SU-DHL-6 (cell line): ENCODE measurements around the gene SYPL1.

ENCODE experiments used
- H2AFZ ChIP-seq: fragments of 200-600 bp; sonication (generic); 2 replicates; pipeline ENCODE4 v1.6.1; 2014; ENCODE audit warnings: low read depth, mild to moderate bottlenecking, moderate library complexity, mixed read lengths, antibody characterized with exemption, low read length; ENCODE audit not compliant: severe bottlenecking
- H3F3A ChIP-seq: fragments of 200-600 bp; shearing (Covaris generic); 2 replicates; pipeline ENCODE4 v1.6.0; 2016; ENCODE audit warnings: antibody characterized with exemption, mild to moderate bottlenecking; ENCODE audit not compliant: insufficient read depth
- H3K27ac ChIP-seq: fragments of 200-600 bp; sonication (generic); 2 replicates; pipeline ENCODE4 v1.5.1; 2016; ENCODE audit warnings: low read depth, mild to moderate bottlenecking, low read length, moderate library complexity, mixed read lengths
- H3K27me3 ChIP-seq: fragments of 200-600 bp; sonication (generic), shearing (Covaris generic); 2 replicates; pipeline ENCODE4 v1.6.0; 2014; ENCODE audit warnings: mild to moderate bottlenecking, low read length
- H3K36me3 ChIP-seq: fragments of 200-600 bp; sonication (generic); 2 replicates; pipeline ENCODE4 v1.6.1; 2014; ENCODE audit warnings: mild to moderate bottlenecking, low read length, mixed read lengths
- H3K4me2 ChIP-seq: fragments of 300-600, 200-600 bp; shearing (Covaris generic), sonication (generic); 2 replicates; pipeline ENCODE4 v1.6.0; 2014; ENCODE audit warnings: low read length, low read depth, mild to moderate bottlenecking; ENCODE audit not compliant: poor library complexity, severe bottlenecking
- H3K4me3 ChIP-seq: fragments of 200-600 bp; sonication (generic); 2 replicates; pipeline ENCODE4 v1.5.1; 2014; ENCODE audit warnings: antibody characterized with exemption, low read length, mild to moderate bottlenecking, mixed read lengths; ENCODE audit not compliant: insufficient read depth, poor library complexity, severe bottlenecking
- H3K79me2 ChIP-seq: fragments of 200-600 bp; sonication (generic); 2 replicates; pipeline ENCODE4 v1.6.1; 2014; ENCODE audit warnings: mild to moderate bottlenecking, low read length, moderate library complexity; ENCODE audit not compliant: insufficient read depth
- H3K9ac ChIP-seq: fragments of 200-600 bp; sonication (generic); 2 replicates; pipeline ENCODE4 v1.7.0; 2014; ENCODE audit warnings: mild to moderate bottlenecking, low read length
- H3K9me2 ChIP-seq: fragments of 200-600 bp; sonication (generic); replicated peaks from 2 replicates; pipeline ENCODE4 v1.6.1; 2014; ENCODE audit warnings: low read length; ENCODE audit not compliant: insufficient read depth
- H3K9me3 ChIP-seq: fragments of 200-600 bp; sonication (generic); 2 replicates; pipeline ENCODE4 v1.6.1; 2014; ENCODE audit warnings: low read length, mixed read lengths; ENCODE audit not compliant: insufficient read depth
- H4K20me1 ChIP-seq: fragments of 200-600 bp; sonication (generic); 2 replicates; pipeline ENCODE4 v1.6.1; 2014; ENCODE audit warnings: low read depth, mild to moderate bottlenecking, antibody characterized with exemption, low read length, moderate library complexity, mixed read lengths
- EZH2phosphoT487 ChIP-seq: fragments of 200-600 bp; sonication (generic), shearing (Covaris generic); conservative IDR thresholded peaks from 2 replicates; pipeline ENCODE4 v1.6.1; 2018; ENCODE audit warnings: mild to moderate bottlenecking, antibody characterized with exemption, low read length, moderate library complexity, mixed read lengths
- TF ChIP-seq, protein P1 (sequence below): fragments of 200-600 bp; sonication (generic); IDR thresholded peaks from one replicate; pipeline ENCODE4 v1.5.1; 2017; ENCODE audit warnings: antibody characterized with exemption, mild to moderate bottlenecking, low read length, moderate library complexity; ENCODE audit not compliant: insufficient read depth, poor library complexity, severe bottlenecking

SYPL1 gene

DNA sequence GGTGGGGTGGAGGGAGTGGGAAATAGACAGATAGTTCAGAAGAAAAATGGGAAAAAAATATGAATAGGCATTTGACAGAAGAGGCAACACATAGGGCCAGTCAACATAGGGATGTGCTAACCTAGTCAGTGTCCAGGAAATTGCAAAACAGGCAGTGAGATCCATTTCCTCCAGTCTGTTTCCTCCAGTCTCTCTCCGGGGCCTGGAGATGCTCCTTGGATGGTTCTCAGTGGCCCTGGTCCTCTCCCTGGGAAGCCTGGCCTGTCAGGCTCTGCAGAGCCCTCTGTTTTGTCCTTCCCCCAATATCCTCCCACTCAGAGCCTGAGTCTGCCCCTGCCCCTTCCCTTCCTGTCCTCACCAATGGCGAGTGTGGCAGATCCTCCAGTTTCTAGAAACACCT lies 52.6 kb downstream of the SYPL1 start:
- peaks cover 5% of the 10 kb centered on the region; the same call in 1 of the 2 replicates for H3K36me3 ChIP-seq
- no peak overlapping the region for H2AFZ ChIP-seq
- peak overlapping the region; percentile 21 for H3K4me3 ChIP-seq
- no peak for TF ChIP-seq EZH2phosphoT487
- TF ChIP-seq, protein P1, sequence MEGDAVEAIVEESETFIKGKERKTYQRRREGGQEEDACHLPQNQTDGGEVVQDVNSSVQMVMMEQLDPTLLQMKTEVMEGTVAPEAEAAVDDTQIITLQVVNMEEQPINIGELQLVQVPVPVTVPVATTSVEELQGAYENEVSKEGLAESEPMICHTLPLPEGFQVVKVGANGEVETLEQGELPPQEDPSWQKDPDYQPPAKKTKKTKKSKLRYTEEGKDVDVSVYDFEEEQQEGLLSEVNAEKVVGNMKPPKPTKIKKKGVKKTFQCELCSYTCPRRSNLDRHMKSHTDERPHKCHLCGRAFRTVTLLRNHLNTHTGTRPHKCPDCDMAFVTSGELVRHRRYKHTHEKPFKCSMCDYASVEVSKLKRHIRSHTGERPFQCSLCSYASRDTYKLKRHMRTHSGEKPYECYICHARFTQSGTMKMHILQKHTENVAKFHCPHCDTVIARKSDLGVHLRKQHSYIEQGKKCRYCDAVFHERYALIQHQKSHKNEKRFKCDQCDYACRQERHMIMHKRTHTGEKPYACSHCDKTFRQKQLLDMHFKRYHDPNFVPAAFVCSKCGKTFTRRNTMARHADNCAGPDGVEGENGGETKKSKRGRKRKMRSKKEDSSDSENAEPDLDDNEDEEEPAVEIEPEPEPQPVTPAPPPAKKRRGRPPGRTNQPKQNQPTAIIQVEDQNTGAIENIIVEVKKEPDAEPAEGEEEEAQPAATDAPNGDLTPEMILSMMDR = no peak
- peak overlapping the region; percentile 97 for H3K27ac ChIP-seq
- H3K27me3 ChIP-seq = no peaks in the 10 kb centered on the region
- H3K9ac ChIP-seq = peak overlapping the region; percentile 76
- peak overlapping the region; percentile 70 for H3K4me2 ChIP-seq
- peaks cover 32% of the 10 kb centered on the region for H3K79me2 ChIP-seq
- H3F3A ChIP-seq = peaks cover 89% of the 10 kb centered on the region
- H3K9me3 ChIP-seq = 0 out of 2 replicates have a peak, but pooled peaks cover 7% of the 10 kb centered on the region
- H3K9me2 ChIP-seq = no peaks in the 10 kb centered on the region
- H4K20me1 ChIP-seq = no peaks in the 10 kb centered on the region

DNA sequence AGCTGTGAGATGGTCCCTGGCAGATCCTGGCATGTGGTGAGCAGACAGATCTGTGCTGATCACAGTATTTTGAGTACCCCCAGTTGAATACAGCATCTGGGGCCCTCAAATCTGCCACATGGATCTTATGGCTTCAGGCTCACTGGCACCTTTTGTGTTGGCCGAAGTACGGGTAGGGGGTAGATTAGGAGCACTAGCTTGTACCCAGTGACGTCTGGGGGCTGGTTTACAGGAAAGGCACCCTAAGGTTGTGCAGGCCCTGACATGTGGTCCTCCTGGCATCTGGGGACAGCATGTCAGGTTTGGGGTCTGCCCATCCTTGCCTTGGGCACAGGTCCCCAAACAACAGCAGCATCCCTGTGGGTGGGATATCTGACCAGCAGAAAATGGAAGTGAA lies 53.2 kb downstream of the SYPL1 start:
- Histone ChIP-seq H3K9me2 (no peaks in the 10 kb centered on the region), H3K79me2 (peaks cover 36% of the 10 kb centered on the region), H2AFZ (no peak overlapping the region), H3K36me3 (peaks cover 5% of the 10 kb centered on the region; the same call in 1 of the 2 replicates), H3K4me2 (peak overlapping the region; percentile 70), H4K20me1 (no peaks in the 10 kb centered on the region), H3K27ac (peak overlapping the region; percentile 97), H3K9ac (peak overlapping the region; percentile 76), H3K27me3 (no peaks in the 10 kb centered on the region), H3K4me3 (peak overlapping the region; percentile 21), H3K9me3 (0 out of 2 replicates have a peak, but pooled peaks cover 7% of the 10 kb centered on the region), H3F3A (peaks cover 91% of the 10 kb centered on the region)
- no peak for TF ChIP-seq EZH2phosphoT487
- TF ChIP-seq, protein P1 = no peak

DNA sequence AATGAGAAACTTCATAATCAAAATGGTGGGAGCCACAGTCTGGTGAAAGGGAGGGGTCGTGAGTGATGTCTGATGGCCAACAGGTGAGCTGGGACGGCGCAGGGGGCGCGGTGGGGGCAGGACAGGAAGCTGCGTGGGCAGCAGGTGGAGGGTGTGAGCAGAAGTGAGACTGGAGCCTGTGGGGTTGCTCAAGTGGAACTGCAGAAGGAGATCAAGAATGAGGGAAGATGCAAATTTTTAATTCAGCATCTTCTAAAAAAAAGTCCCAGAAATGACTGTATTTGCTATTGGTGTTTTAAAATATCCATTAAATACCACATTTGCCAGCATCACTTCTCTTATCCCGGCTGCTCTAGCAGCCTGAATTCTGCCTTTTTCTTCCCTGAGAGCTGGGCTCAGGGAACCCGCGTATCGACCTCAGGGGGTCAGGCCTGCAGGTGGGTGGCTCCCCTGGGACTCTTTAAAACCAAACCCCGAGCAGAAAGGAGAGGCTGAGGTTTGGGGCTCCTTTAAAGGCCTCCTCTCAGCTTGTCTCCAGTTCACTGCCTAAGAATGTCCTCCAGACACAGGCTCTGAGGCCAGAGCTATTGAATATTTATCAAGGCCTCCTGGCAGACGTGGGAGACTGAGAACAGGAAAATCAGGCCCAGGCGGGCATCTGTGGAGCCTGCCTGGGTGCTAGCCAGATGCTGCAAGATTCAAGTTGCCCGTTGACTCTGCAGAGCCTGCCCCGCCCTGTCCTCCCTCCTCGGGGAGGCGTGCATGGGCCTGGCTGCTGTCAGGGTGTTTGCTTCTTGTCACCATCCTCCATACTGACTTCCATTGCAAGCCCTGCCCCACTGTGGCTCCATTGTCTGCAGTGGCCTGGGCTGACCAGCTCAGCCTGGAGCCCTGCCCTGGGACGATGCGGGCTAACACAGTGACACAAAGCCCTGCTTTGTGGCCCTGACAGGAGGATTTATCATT lies 53.9 kb downstream of the SYPL1 start:
- Histone ChIP-seq H3K9me2 (no peaks in the 10 kb centered on the region), H3K4me2 (peak overlapping the region; percentile 70), H3K27me3 (no peaks in the 10 kb centered on the region), H3F3A (peaks cover 91% of the 10 kb centered on the region), H3K79me2 (peaks cover 36% of the 10 kb centered on the region), H2AFZ (no peak overlapping the region), H4K20me1 (no peaks in the 10 kb centered on the region), H3K36me3 (peaks cover 5% of the 10 kb centered on the region; the same call in 1 of the 2 replicates), H3K27ac (peak overlapping the region; percentile 97), H3K9ac (peak overlapping the region; percentile 76), H3K9me3 (0 out of 2 replicates have a peak, but pooled peaks cover 7% of the 10 kb centered on the region), H3K4me3 (peak overlapping the region; percentile 29)
- no peak for TF ChIP-seq EZH2phosphoT487
- TF ChIP-seq, protein P1 = no peak
